Keratinocyte (primary cell): ENCODE results near the gene RPS25. TPM values are rescaled to one million over a fixed set of nuclear protein-coding genes. Genes with fewer than 3 reads are reported as not detected.

ENCODE experiments used
- DNase-seq: peaks from one replicate; pipeline ENCODE4 v3.0.0-alpha.2; 2011; ENCODE audit warnings: low read depth, missing footprints, low spot score
- FAIRE-seq: peaks from 2 replicates; lab custom pipeline; 2011; peaks lifted over from hg19 to GRCh38; lab: Jason Lieb, UNC
- H2AFZ ChIP-seq: 2 replicates; pipeline ENCODE4 v1.6.0; 2012; ENCODE audit warnings: low read length, control low read depth, inconsistent platforms; ENCODE audit not compliant: control insufficient read depth
- H3K27ac ChIP-seq: 2 replicates; pipeline ENCODE4 v1.5.1; 2011; ENCODE audit warnings: low read length; ENCODE audit not compliant: control insufficient read depth, insufficient read depth
- H3K27me3 ChIP-seq: 3 replicates; pipeline ENCODE4 v1.6.0; 2011; ENCODE audit warnings: low read length; ENCODE audit not compliant: control insufficient read depth, insufficient read depth; ENCODE audit errors: extremely low read depth
- H3K36me3 ChIP-seq, 2 experiments: 2 replicates in 1 of 2; 3 replicates in 1 of 2; pipeline ENCODE4 v1.5.1; 2011; ENCODE audit warnings: low read length in 2 of 2, mild to moderate bottlenecking in 1 of 2; ENCODE audit not compliant: control insufficient read depth in 2 of 2, insufficient read depth in 2 of 2; ENCODE audit errors: extremely low read depth in 1 of 2
- H3K4me1 ChIP-seq: 3 replicates; pipeline ENCODE4 v1.5.1; 2011; ENCODE audit warnings: low read length; ENCODE audit not compliant: control insufficient read depth, insufficient read depth; ENCODE audit errors: extremely low read depth
- H3K4me2 ChIP-seq: 3 replicates; pipeline ENCODE4 v1.6.0; 2011; ENCODE audit warnings: low read depth, low read length; ENCODE audit not compliant: control insufficient read depth, insufficient read depth; ENCODE audit errors: extremely low read depth
- H3K4me3 ChIP-seq, 3 experiments: fragments of 200-600 bp in 1 of 3; sonication (generic) in 1 of 3; 2 replicates in 2 of 3; 3 replicates in 1 of 3; pipeline ENCODE4 v1.5.1; 2011 to 2016; ENCODE audit warnings: low read length in 3 of 3, mild to moderate bottlenecking in 3 of 3, control low read depth in 2 of 3, inconsistent platforms in 1 of 3, low read depth in 1 of 3, mixed read lengths in 1 of 3, mixed run types in 1 of 3, moderate library complexity in 1 of 3; ENCODE audit not compliant: control insufficient read depth in 2 of 3, insufficient read depth in 2 of 3; ENCODE audit errors: extremely low read depth in 1 of 3
- H3K79me2 ChIP-seq: 2 replicates; pipeline ENCODE4 v1.6.0; 2012; ENCODE audit warnings: low read length; ENCODE audit not compliant: control insufficient read depth, insufficient read depth
- H3K9ac ChIP-seq: 3 replicates; pipeline ENCODE4 v1.6.0; 2011; ENCODE audit warnings: low read length; ENCODE audit not compliant: control insufficient read depth, insufficient read depth; ENCODE audit errors: extremely low read depth
- H3K9me1 ChIP-seq: 3 replicates; pipeline ENCODE4 v1.6.0; 2011; ENCODE audit warnings: low read length; ENCODE audit not compliant: control insufficient read depth, insufficient read depth; ENCODE audit errors: extremely low read depth
- H3K9me3 ChIP-seq: 2 replicates; pipeline ENCODE4 v1.5.1; 2012; ENCODE audit warnings: low read depth, low read length; ENCODE audit not compliant: control insufficient read depth
- H4K20me1 ChIP-seq: 3 replicates; pipeline ENCODE4 v1.6.0; 2011; ENCODE audit warnings: low read length; ENCODE audit not compliant: control insufficient read depth, insufficient read depth; ENCODE audit errors: extremely low read depth
- CTCF ChIP-seq, 3 experiments: IDR thresholded peaks in 1 of 3; conservative IDR thresholded peaks in 1 of 3; optimal IDR thresholded peaks in 1 of 3; 2 replicates in 2 of 3; 3 replicates in 1 of 3; pipeline versions ENCODE3 to v1.5.1; 2011; ENCODE audit warnings: low read length in 3 of 3, mild to moderate bottlenecking in 3 of 3, moderate library complexity in 2 of 3, control low read depth in 1 of 3, inconsistent platforms in 1 of 3; ENCODE audit not compliant: insufficient read depth in 2 of 3; ENCODE audit errors: extremely low read depth in 1 of 3
- EZH2 ChIP-seq: IDR thresholded peaks from one replicate; pipeline ENCODE4 v1.6.1; 2012; ENCODE audit warnings: inconsistent platforms, mild to moderate bottlenecking, low read length, moderate library complexity
- dilution Hi-C: fragments of 300-500 bp; cut with MboI; formaldehyde crosslinking; loops from one replicate; pipeline ENCODE4 v1.7.0; 2020; ENCODE audit warnings: low sequenced_read_pairs; ENCODE audit not compliant: extremely low pct_ligation_motif_present
- polyA plus RNA-seq, 5 experiments: library from polyadenylated mRNA; depleted of rRNA in 3 of 5; stranded (reverse) in 3 of 5; stranded (forward) in 1 of 5; unstranded in 1 of 5; fragments of >200 nt; gene quantifications; 1 replicate in 1 of 5; 2 replicates in 3 of 5; 3 replicates in 1 of 5; pipeline versions ENCODE4 v1.2.1 to v1.2.3, GENCODE V29; 2011 to 2012; ENCODE audit warnings: missing spikeins in 2 of 5, low read depth in 1 of 5, low replicate concordance in 1 of 5

The RPS25 gene
- polyA plus RNA-seq, 1 donor (not counting 4 experiments of a cell fraction or from before 2014, with no cell fraction given), result 978 TPM

DNA sequence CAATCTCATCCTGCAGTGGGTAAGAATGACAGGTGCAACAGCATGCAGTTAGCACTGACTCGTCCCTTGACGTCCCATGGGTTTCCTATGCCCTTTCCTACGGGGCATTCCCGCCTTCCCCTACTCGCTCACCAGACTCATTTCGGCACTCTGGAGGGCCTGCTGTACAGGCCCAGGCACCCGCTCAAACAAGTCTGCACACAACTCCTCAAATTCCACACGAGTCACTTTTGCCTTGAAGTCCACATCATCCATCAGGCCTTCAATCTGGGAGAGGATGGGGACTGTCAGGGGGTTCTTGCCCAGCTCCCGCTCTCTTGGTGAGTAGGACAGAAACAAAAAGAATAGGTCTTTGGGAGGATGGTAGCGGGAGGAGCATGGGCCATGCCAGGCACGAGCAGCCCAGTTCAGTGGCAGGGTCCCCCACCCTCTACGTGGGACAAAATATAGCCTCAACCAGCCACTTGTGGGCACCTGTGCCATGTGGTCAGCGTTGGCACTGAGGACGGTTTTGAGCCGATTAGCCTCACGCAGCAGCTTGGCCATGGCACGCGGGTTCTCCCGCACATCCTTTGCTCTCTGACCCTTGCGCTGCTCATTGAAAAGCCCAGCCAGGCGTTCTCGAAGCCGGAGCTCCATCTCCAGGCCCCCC, 34.1 kb upstream of the RPS25 start:
- H2AFZ ChIP-seq, result no peak overlapping the region
- H3K4me3 ChIP-seq, result no peak overlapping the region
- peaks cover 36% of the 10 kb centered on the region for H3K79me2 ChIP-seq
- no peak for TF ChIP-seq CTCF (optimal IDR thresholded peaks at IDR 0.05 in 1 of 3, IDR thresholded peaks at IDR 0.05 in 1 of 3, conservative IDR thresholded peaks at IDR 0.05 in 1 of 3; ENCODE audit: extremely low read depth in 1 of 3, insufficient read depth in 2 of 3, low read length in 3 of 3)
- TF ChIP-seq EZH2, result no peak
- no peaks in the 10 kb centered on the region for H3K9me1 ChIP-seq
- no peak for DNase-seq
- H3K4me2 ChIP-seq, result no peak overlapping the region
- H3K27me3 ChIP-seq, result no peaks in the 10 kb centered on the region
- peaks cover 64 to 76% of the 10 kb centered on the region in 2 experiments for H3K36me3 ChIP-seq
- FAIRE-seq, result no peak
- H3K4me1 ChIP-seq, result peaks cover 10% of the 10 kb centered on the region
- peaks cover 4% of the 10 kb centered on the region for H4K20me1 ChIP-seq
- no peaks in the 10 kb centered on the region for H3K9me3 ChIP-seq
- no peak overlapping the region for H3K9ac ChIP-seq
- H3K27ac ChIP-seq, result no peak overlapping the region
- dilution Hi-C loops, result no loop called here

- Histone ChIP-seq H2AFZ (no peak overlapping the region), H3K4me1 (peaks cover 10% of the 10 kb centered on the region), H3K9me3 (no peaks in the 10 kb centered on the region), H3K27ac (no peak overlapping the region), H3K4me2 (no peak overlapping the region), H3K9ac (no peak overlapping the region), H3K79me2 (peaks cover 34% of the 10 kb centered on the region), H3K36me3 (peaks cover 68 to 76% of the 10 kb centered on the region in 2 experiments), H4K20me1 (peaks cover 4% of the 10 kb centered on the region), H3K4me3 (no peak overlapping the region), H3K9me1 (no peaks in the 10 kb centered on the region), H3K27me3 (no peaks in the 10 kb centered on the region)
- DNase-seq, result no peak
- dilution Hi-C loops, result no loop called here
- TF ChIP-seq CTCF (optimal IDR thresholded peaks at IDR 0.05 in 1 of 3, IDR thresholded peaks at IDR 0.05 in 1 of 3, conservative IDR thresholded peaks at IDR 0.05 in 1 of 3; ENCODE audit: extremely low read depth in 1 of 3, insufficient read depth in 2 of 3, low read length in 3 of 3) (no peak), EZH2 (no peak)
- no peak for FAIRE-seq
Measured at GRCh38 chr11:119051440-119052162, 33.5 kb upstream of the RPS25 start.
